HCT116 (cell line): ENCODE measurements around the gene GJE1. TPM values are rescaled to one million over a fixed set of nuclear protein-coding genes. Genes with fewer than 3 reads are reported as not detected.

ENCODE experiments used
- ATAC-seq: fragments of 200-7000 bp; cut with Tn5 transposase; 2 replicates; pipeline ENCODE4 v1.9.1; 2020; ENCODE audit warnings: mild to moderate bottlenecking, moderate library complexity
- BruUV-seq: library from RNA; stranded (reverse); fragments of 400-500 nt; replicated peaks from 2 replicates; lab custom pipeline; 2021; lab: Mats Ljungman, UMichigan
- CTCF ChIA-PET: fragments of 300-600 bp; sonication (Branson Sonifier 250); formaldehyde crosslinking; loops from one replicate; lab custom pipeline; 2021; ENCODE audit warnings: antibody characterized with exemption; lab: Charles Lee
- POLR2A ChIA-PET: fragments of 300-600, 350-600 bp; sonication (Branson Sonifier 250); formaldehyde crosslinking; loops from one replicate; lab custom pipeline; 2021; ENCODE audit warnings: antibody characterized with exemption; lab: Charles Lee
- RAD21 ChIA-PET, 2 experiments: fragments of 300-600 bp; sonication (Branson Sonifier 250); formaldehyde crosslinking; loops; one replicate each; lab custom pipeline; 2023; ENCODE audit warnings: low total read pairs in 2 of 2; ENCODE audit not compliant: uncharacterized antibody in 2 of 2, unreplicated experiment in 2 of 2, low non-redundant PET in 1 of 2; lab: Charles Lee
- DNase-seq: peaks from one replicate; pipeline ENCODE4 v3.0.0-alpha.2; 2010; ENCODE audit warnings: low read depth, low spot score
- H2AFZ ChIP-seq: fragments of 200-600 bp; shearing (Covaris generic), sonication (generic); 2 replicates; pipeline ENCODE4 v1.6.1; 2017; ENCODE audit warnings: low read depth, mixed run types, mixed read lengths, antibody characterized with exemption, low read length; ENCODE audit not compliant: poor library complexity, severe bottlenecking
- H3K27ac ChIP-seq: 2 replicates; pipeline ENCODE4 v1.5.1; 2012; ENCODE audit warnings: low read depth, low read length
- H3K27me3 ChIP-seq: fragments of 200-600 bp; sonication (generic); 2 replicates; pipeline ENCODE4 v1.6.1; 2016; ENCODE audit warnings: mixed run types, low read length, mixed read lengths; ENCODE audit not compliant: insufficient read depth
- H3K36me3 ChIP-seq, 2 experiments: fragments of 200-500 bp in 1 of 2; fragments of 200-600 bp in 1 of 2; sonication (Bioruptor generic) in 1 of 2; sonication (generic) in 1 of 2; 2 replicates each; pipeline versions ENCODE4 v1.5.1 to v1.6.1; 2014 to 2016; ENCODE audit warnings: low read length in 2 of 2, inconsistent platforms in 1 of 2, mixed read lengths in 1 of 2, mixed run types in 1 of 2; ENCODE audit not compliant: insufficient read depth in 2 of 2, control insufficient read depth in 1 of 2
- H3K4me1 ChIP-seq, 2 experiments: fragments of 200-600 bp in 1 of 2; sonication (generic) in 1 of 2; 2 replicates each; pipeline versions ENCODE4 v1.5.1 to v1.6.1; 2012 to 2017; ENCODE audit warnings: low read length in 2 of 2, inconsistent platforms in 1 of 2, mild to moderate bottlenecking in 1 of 2, mixed read lengths in 1 of 2, mixed run types in 1 of 2, moderate library complexity in 1 of 2; ENCODE audit not compliant: insufficient read depth in 2 of 2, control insufficient read depth in 1 of 2
- H3K4me2 ChIP-seq: fragments of 200-600 bp; sonication (generic); 2 replicates; pipeline ENCODE4 v1.6.1; 2017; ENCODE audit warnings: mixed run types, low read length, mixed read lengths
- H3K4me3 ChIP-seq, 2 experiments: fragments of 200-600 bp in 1 of 2; sonication (generic) in 1 of 2; replicated peaks in 1 of 2; 2 replicates each; pipeline ENCODE4 v1.5.1; 2011 to 2016; ENCODE audit warnings: low read length in 2 of 2, control low read depth in 1 of 2, low read depth in 1 of 2, mild to moderate bottlenecking in 1 of 2, mixed read lengths in 1 of 2, mixed run types in 1 of 2
- H3K79me2 ChIP-seq: fragments of 200-600 bp; sonication (generic); 2 replicates; pipeline ENCODE4 v1.6.1; 2017; ENCODE audit warnings: mild to moderate bottlenecking, mixed run types, low read length, moderate library complexity, mixed read lengths; ENCODE audit not compliant: insufficient read depth
- H3K9ac ChIP-seq: fragments of 200-600 bp; sonication (generic); 2 replicates; pipeline ENCODE4 v1.6.1; 2016; ENCODE audit warnings: low read length, mixed read lengths
- H3K9me2 ChIP-seq: fragments of 200-600 bp; sonication (generic), shearing (Covaris generic); 2 replicates; pipeline ENCODE4 v1.6.1; 2017; ENCODE audit warnings: mixed run types, mild to moderate bottlenecking, moderate library complexity; ENCODE audit not compliant: insufficient read depth
- H3K9me3 ChIP-seq, 2 experiments: fragments of 200-500 bp in 1 of 2; fragments of 200-600 bp in 1 of 2; sonication (Bioruptor generic) in 1 of 2; sonication (generic) in 1 of 2; 2 replicates each; pipeline ENCODE4 v1.6.1; 2014 to 2017; ENCODE audit warnings: low read length in 2 of 2, mixed read lengths in 2 of 2, inconsistent platforms in 1 of 2, low read depth in 1 of 2, mild to moderate bottlenecking in 1 of 2, mixed run types in 1 of 2, moderate library complexity in 1 of 2; ENCODE audit not compliant: control insufficient read depth in 1 of 2, insufficient read depth in 1 of 2
- H4K20me1 ChIP-seq: fragments of 200-600 bp; sonication (generic), shearing (Covaris generic); 2 replicates; pipeline ENCODE4 v1.6.1; 2017; ENCODE audit warnings: mixed run types, mild to moderate bottlenecking, moderate library complexity; ENCODE audit not compliant: insufficient read depth
- ATF3 ChIP-seq: IDR thresholded peaks from 2 replicates; pipeline ENCODE4 v1.6.1; 2012
- CBX3 ChIP-seq: IDR thresholded peaks from 2 replicates; pipeline ENCODE4 v1.6.1; 2012; ENCODE audit warnings: low read depth
- CTCF ChIP-seq, 3 experiments: fragments of 200-600 bp in 1 of 3; sonication (generic) in 1 of 3; IDR thresholded peaks in 2 of 3; conservative IDR thresholded peaks in 1 of 3; 2 replicates each; pipeline ENCODE4 v1.5.1; 2012 to 2017; ENCODE audit warnings: low read depth in 2 of 3, low read length in 2 of 3, antibody characterized with exemption in 1 of 3, borderline replicate concordance in 1 of 3, control low read depth in 1 of 3, mild to moderate bottlenecking in 1 of 3, mixed read lengths in 1 of 3, mixed run types in 1 of 3, moderate library complexity in 1 of 3; ENCODE audit not compliant: insufficient read depth in 1 of 3
- EGR1 ChIP-seq: IDR thresholded peaks from 2 replicates; pipeline ENCODE4 v1.6.1; 2012; ENCODE audit warnings: low read depth
- ELF1 ChIP-seq: IDR thresholded peaks from 2 replicates; pipeline ENCODE4 v1.6.1; 2012; ENCODE audit warnings: low read depth, borderline replicate concordance
- EZH2 ChIP-seq: fragments of 200-600 bp; sonication (generic); IDR thresholded peaks from 2 replicates; pipeline ENCODE4 v1.6.1; 2017; ENCODE audit warnings: antibody characterized with exemption, mixed run types
- EZH2phosphoT487 ChIP-seq: fragments of 200-600 bp; IDR thresholded peaks from 2 replicates; pipeline ENCODE4 v1.6.1; 2018; ENCODE audit warnings: antibody characterized with exemption, borderline replicate concordance
- FOSL1 ChIP-seq: IDR thresholded peaks from 2 replicates; pipeline ENCODE4 v1.6.1; 2012; ENCODE audit warnings: low read depth
- JUND ChIP-seq: IDR thresholded peaks from 2 replicates; pipeline ENCODE4 v1.6.1; 2012
- MAX ChIP-seq: IDR thresholded peaks from 2 replicates; pipeline ENCODE4 v1.6.1; 2012
- POLR2A ChIP-seq: IDR thresholded peaks from 2 replicates; pipeline ENCODE4 v1.7.0; 2011; ENCODE audit warnings: borderline replicate concordance; ENCODE audit not compliant: insufficient read depth, insufficient read length; ENCODE audit errors: extremely low read depth
- POLR2AphosphoS5 ChIP-seq: IDR thresholded peaks from 2 replicates; pipeline ENCODE4 v1.6.1; 2011; ENCODE audit warnings: mild to moderate bottlenecking, low read depth, low read length, moderate library complexity
- RAD21 ChIP-seq: IDR thresholded peaks from 2 replicates; pipeline ENCODE4 v1.6.1; 2012; ENCODE audit warnings: low read depth, mild to moderate bottlenecking
- REST ChIP-seq: IDR thresholded peaks from 2 replicates; pipeline ENCODE4 v1.6.1; 2012; ENCODE audit warnings: low read depth
- SP1 ChIP-seq: IDR thresholded peaks from 2 replicates; pipeline ENCODE4 v1.6.1; 2012; ENCODE audit warnings: low read depth
- TCF7L2 ChIP-seq: IDR thresholded peaks from 2 replicates; pipeline ENCODE4 v1.7.0; 2011; ENCODE audit warnings: borderline replicate concordance, inconsistent platforms; ENCODE audit not compliant: insufficient read depth, insufficient read length; ENCODE audit errors: extremely low read depth
- YY1 ChIP-seq: IDR thresholded peaks from 2 replicates; pipeline ENCODE4 v1.6.1; 2011; ENCODE audit warnings: low read length, low read depth, moderate library complexity, mild to moderate bottlenecking; ENCODE audit not compliant: insufficient replicate concordance; ENCODE audit errors: extremely low read depth
- ZBTB33 ChIP-seq: IDR thresholded peaks from 2 replicates; pipeline ENCODE4 v1.6.1; 2011; ENCODE audit warnings: mild to moderate bottlenecking, low read length, moderate library complexity; ENCODE audit not compliant: insufficient replicate concordance; ENCODE audit errors: extremely low read depth
- ZFX ChIP-seq: fragments of 450-650 bp; IDR thresholded peaks from 2 replicates; pipeline ENCODE4 v1.6.1; 2017
- ZNF274 ChIP-seq: fragments of 200-500 bp; sonication (Bioruptor generic); IDR thresholded peaks from 2 replicates; pipeline ENCODE4 v1.6.1; 2014; ENCODE audit warnings: mild to moderate bottlenecking, low read depth, low read length, inconsistent platforms
- intact Hi-C: fragments of 100-400 bp; cut with micrococcal nuclease; formaldehyde crosslinking; loops from 2 replicates; pipeline ENCODE4 v1.10.0; 2022
- total RNA-seq: library from RNA; stranded (reverse); gene quantifications from one replicate; pipeline ENCODE4 v1.2.1, GENCODE V29; 2021; ENCODE audit not compliant: unreplicated experiment

GJE1 gene
- total RNA-seq, 1 experiment from 2014 or later: not detected

- Histone ChIP-seq H2AFZ (no peak overlapping the region), H3K36me3 (no peaks in the 10 kb centered on the region), H3K4me1 (no peaks in the 10 kb centered on the region)
- RAD21 ChIA-PET: no interaction called here
- intact Hi-C loops: loop anchor here (10.0 kb wide), 1 partner anchor 503 kb away; no protein-coding TSS in a partner anchor
- TF ChIP-seq YY1 (no peak), ZNF274 (no peak), ZFX (no peak), CBX3 (no peak), EZH2 (no peak), SP1 (no peak), EGR1 (no peak), TCF7L2 (no peak), REST (no peak), CTCF (IDR thresholded peaks at IDR 0.05 in 2 of 3, conservative IDR thresholded peaks at IDR 0.05 in 1 of 3; ENCODE audit: borderline replicate concordance in 1 of 3, insufficient read depth in 1 of 3, low read depth in 2 of 3, low read length in 2 of 3) (no peak), ATF3 (no peak), ZBTB33 (no peak), EZH2phosphoT487 (no peak), JUND (no peak), FOSL1 (no peak), RAD21 (no peak), POLR2A (no peak), MAX (no peak), POLR2AphosphoS5 (no peak), ELF1 (no peak)
- TF ChIP-seq, all 23 proteins: peak for 0
- no peaks in the 10 kb centered on the region for H3K79me2 ChIP-seq
- ChIA-PET POLR2A (no interaction called here), CTCF (no interaction called here)
- H3K27ac ChIP-seq: no peak overlapping the region
- ATAC-seq (no peak), DNase-seq (no peak)
- no peak overlapping the region for H3K4me2 ChIP-seq
- H4K20me1 ChIP-seq: no peaks in the 10 kb centered on the region
- BruUV-seq: no TSS peak
- no peak overlapping the region for H3K4me3 ChIP-seq
- H3K27me3 ChIP-seq: no peaks in the 10 kb centered on the region
- H3K9ac ChIP-seq: no peak overlapping the region
- H3K9me3 ChIP-seq: no peaks in the 10 kb centered on the region
- H3K9me2 ChIP-seq: no peaks in the 10 kb centered on the region
Observed at GRCh38 chr6:142117366-142117765, 15.4 kb upstream of the GJE1 start.
